Measurements from ENCODE around the gene PPP1R3G.

Gene PPP1R3G

DNA sequence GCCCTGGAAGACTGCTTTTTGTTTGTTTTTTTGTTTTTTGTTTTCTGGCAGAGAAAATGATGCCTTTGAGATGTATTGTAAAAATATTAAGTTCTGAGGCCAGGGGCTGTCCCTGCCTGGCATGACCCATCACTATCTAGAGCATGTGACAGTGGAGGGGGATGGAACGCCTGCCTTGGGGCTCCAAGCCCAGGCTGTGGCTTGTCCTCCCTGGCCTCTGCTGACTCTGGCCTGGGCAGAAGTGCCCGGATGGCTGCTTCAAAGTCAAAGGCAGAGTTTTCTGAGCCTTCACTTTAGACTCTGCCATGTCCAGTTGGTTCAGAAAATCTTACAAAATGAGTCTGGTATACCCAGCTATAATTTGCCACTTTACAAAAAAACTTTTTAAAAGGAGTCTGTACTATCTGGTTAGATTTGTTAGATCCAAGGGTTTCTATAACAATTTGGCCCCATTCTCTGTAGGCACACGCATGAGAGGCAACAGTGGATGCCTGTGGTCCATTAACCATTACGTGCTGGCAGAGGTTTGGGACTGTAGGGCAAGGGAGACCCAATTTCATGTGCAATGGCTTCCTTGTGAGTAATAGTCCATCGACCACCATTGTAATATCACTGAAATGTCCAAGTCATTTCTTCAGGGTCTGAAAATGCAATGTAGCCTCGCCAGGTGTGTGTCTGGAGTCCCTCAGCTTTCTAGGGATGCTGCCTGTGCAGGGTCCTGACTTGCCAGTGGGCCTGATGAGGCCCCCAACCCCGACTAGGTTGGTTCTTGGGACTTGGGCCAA is 8.3 kb downstream of the PPP1R3G start:
- TF ChIP-seq, protein P1, sequence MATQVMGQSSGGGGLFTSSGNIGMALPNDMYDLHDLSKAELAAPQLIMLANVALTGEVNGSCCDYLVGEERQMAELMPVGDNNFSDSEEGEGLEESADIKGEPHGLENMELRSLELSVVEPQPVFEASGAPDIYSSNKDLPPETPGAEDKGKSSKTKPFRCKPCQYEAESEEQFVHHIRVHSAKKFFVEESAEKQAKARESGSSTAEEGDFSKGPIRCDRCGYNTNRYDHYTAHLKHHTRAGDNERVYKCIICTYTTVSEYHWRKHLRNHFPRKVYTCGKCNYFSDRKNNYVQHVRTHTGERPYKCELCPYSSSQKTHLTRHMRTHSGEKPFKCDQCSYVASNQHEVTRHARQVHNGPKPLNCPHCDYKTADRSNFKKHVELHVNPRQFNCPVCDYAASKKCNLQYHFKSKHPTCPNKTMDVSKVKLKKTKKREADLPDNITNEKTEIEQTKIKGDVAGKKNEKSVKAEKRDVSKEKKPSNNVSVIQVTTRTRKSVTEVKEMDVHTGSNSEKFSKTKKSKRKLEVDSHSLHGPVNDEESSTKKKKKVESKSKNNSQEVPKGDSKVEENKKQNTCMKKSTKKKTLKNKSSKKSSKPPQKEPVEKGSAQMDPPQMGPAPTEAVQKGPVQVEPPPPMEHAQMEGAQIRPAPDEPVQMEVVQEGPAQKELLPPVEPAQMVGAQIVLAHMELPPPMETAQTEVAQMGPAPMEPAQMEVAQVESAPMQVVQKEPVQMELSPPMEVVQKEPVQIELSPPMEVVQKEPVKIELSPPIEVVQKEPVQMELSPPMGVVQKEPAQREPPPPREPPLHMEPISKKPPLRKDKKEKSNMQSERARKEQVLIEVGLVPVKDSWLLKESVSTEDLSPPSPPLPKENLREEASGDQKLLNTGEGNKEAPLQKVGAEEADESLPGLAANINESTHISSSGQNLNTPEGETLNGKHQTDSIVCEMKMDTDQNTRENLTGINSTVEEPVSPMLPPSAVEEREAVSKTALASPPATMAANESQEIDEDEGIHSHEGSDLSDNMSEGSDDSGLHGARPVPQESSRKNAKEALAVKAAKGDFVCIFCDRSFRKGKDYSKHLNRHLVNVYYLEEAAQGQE (IDR thresholded peaks at IDR 0.05; ENCODE audit: insufficient read depth in 1 of 2, low read depth in 2 of 2, low read length in 2 of 2) = no peak
- TF ChIP-seq SIN3A (IDR thresholded peaks at IDR 0.05; ENCODE audit: borderline replicate concordance, insufficient read depth, low read length) (no peak), FOXP2 (optimal IDR thresholded peaks at IDR 0.05; ENCODE audit: borderline replicate concordance, extremely low read depth, extremely low read length, insufficient read depth) (no peak), TAF1 (IDR thresholded peaks at IDR 0.05; ENCODE audit: borderline replicate concordance, insufficient read depth, low read length) (no peak), POLR2AphosphoS5 (IDR thresholded peaks at IDR 0.05; ENCODE audit: low read depth, low read length) (no peak)

DNA sequence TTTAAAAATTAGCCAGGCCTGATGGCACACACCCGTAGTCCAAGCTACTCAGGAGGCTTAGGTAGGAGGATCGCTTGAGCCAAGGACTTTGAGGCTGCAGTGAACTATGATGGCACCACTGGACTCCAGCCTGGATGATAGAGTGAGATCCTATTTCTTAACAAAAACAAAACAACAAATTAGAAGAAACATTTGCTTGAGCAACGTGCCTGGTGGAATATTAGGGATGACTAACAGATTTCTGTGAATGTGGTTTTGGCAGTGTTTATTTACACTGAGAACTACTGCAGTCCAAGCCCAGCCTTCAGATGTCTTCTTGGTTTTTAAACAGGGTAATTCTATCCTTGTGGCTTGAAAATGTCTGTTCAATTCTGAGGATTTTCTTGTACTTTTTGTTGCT is 9.2 kb downstream of the PPP1R3G start:
- TF ChIP-seq, protein P1 (IDR thresholded peaks at IDR 0.05; ENCODE audit: insufficient read depth in 1 of 2, low read depth in 2 of 2, low read length in 2 of 2) = no peak
- TF ChIP-seq FOXP2 (optimal IDR thresholded peaks at IDR 0.05; ENCODE audit: borderline replicate concordance, extremely low read depth, extremely low read length, insufficient read depth) (no peak), SIN3A (IDR thresholded peaks at IDR 0.05; ENCODE audit: borderline replicate concordance, insufficient read depth, low read length) (no peak), TAF1 (IDR thresholded peaks at IDR 0.05; ENCODE audit: borderline replicate concordance, insufficient read depth, low read length) (no peak), POLR2AphosphoS5 (IDR thresholded peaks at IDR 0.05; ENCODE audit: low read depth, low read length) (no peak)

DNA sequence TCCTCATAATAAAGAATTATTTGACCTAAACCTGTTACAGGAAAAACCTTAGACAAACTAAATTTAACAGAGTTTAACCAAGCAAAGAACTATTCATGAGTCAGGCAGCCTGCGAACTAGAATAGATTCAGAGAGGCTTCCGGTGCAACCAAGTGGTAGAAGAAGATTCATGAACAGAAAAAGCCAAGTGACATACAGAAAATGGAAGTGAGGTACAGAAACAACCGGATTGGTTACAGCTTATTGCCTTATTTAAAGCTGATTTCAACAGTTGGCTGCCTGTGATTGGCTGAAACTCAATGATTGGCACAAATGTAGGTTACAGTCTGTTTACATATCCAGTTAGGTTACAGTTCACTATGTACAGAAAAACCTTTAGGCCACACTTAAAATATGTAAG is 10.1 kb downstream of the PPP1R3G start:
- TF ChIP-seq TAF1 (IDR thresholded peaks at IDR 0.05; ENCODE audit: borderline replicate concordance, insufficient read depth, low read length) (no peak), FOXP2 (optimal IDR thresholded peaks at IDR 0.05; ENCODE audit: borderline replicate concordance, extremely low read depth, extremely low read length, insufficient read depth) (no peak), SIN3A (IDR thresholded peaks at IDR 0.05; ENCODE audit: borderline replicate concordance, insufficient read depth, low read length) (no peak), POLR2AphosphoS5 (IDR thresholded peaks at IDR 0.05; ENCODE audit: low read depth, low read length) (no peak)
- TF ChIP-seq, protein P1 (IDR thresholded peaks at IDR 0.05; ENCODE audit: insufficient read depth in 1 of 2, low read depth in 2 of 2, low read length in 2 of 2) = no peak

DNA sequence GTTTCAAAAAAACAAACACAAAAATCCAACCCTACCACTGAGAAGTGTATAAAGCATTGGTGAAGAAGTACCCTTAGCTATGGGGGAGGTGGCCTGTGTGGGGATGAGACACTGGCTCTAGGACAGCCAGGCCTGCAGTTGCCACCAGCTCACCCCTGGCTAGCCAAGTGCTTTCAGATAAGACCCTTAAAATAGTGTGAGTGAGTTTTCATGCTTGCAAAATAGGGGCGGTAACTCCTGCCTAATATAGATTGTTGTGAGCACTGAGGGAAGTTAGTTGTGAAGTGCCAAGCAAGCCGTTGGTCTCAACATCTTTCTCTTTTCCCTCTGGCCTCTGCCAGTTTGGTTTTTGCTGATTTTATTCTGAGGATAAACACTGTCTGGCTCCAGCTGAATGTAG is 11.3 kb downstream of the PPP1R3G start:
- TF ChIP-seq, protein P1 (IDR thresholded peaks at IDR 0.05; ENCODE audit: insufficient read depth in 1 of 2, low read depth in 2 of 2, low read length in 2 of 2) = no peak
- TF ChIP-seq TAF1 (IDR thresholded peaks at IDR 0.05; ENCODE audit: borderline replicate concordance, insufficient read depth, low read length) = no peak

All from PFSK-1 (cell line).